Transverse colon (tissue), 4 donors: ENCODE data around the gene NEDD4L. TPM values are rescaled to one million over a fixed set of nuclear protein-coding genes. Genes with fewer than 3 reads are reported as not detected.

Source experiments
- DNase-seq: peaks from one replicate; pipeline ENCODE4 v3.0.0-alpha.2; 2019
- H3K27ac ChIP-seq, 4 donors: fragments of 200-600 bp; sonication (generic); 2 replicates each; pipeline ENCODE4 v1.5.1; 2016 to 2018; ENCODE audit warnings: inconsistent platforms in 4 of 4
- H3K27me3 ChIP-seq: fragments of 200-600 bp; sonication (generic); 2 replicates; pipeline ENCODE4 v1.5.1; 2017; ENCODE audit warnings: inconsistent platforms
- H3K36me3 ChIP-seq, 4 donors: fragments of 200-600 bp; sonication (generic); 2 replicates each; pipeline ENCODE4 v1.5.1; 2017 to 2019; ENCODE audit warnings: inconsistent platforms in 4 of 4
- H3K4me1 ChIP-seq, 4 donors: fragments of 200-600 bp; sonication (generic); 2 replicates each; pipeline ENCODE4 v1.5.1; 2017 to 2020; ENCODE audit warnings: inconsistent platforms in 4 of 4
- H3K4me3 ChIP-seq, 4 donors: fragments of 200-600 bp; sonication (generic); 1 replicate in 1 of 4; 2 replicates in 3 of 4; pipeline versions ENCODE4 v1.5.1 to v1.6.1; 2017 to 2019; ENCODE audit warnings: inconsistent platforms in 4 of 4
- H3K9me3 ChIP-seq, 2 donors: fragments of 200-600 bp; sonication (generic); 2 replicates each; pipeline ENCODE4 v1.5.1; 2017 to 2019; ENCODE audit warnings: inconsistent platforms in 2 of 2
- CTCF ChIP-seq, 5 experiments: fragments of 200-600 bp in 3 of 5; fragments of 450-650 bp in 2 of 5; sonication (generic) in 3 of 5; IDR thresholded peaks; 1 replicate in 2 of 5; 2 replicates in 3 of 5; pipeline ENCODE4 v1.5.1; 2016 to 2017; ENCODE audit warnings: antibody characterized with exemption in 5 of 5, inconsistent platforms in 3 of 5, mild to moderate bottlenecking in 2 of 5, moderate library complexity in 1 of 5
- EP300 ChIP-seq: sonication (generic); formaldehyde crosslinking; IDR thresholded peaks from one replicate; pipeline ENCODE4 v1.6.1; 2017; ENCODE audit warnings: antibody characterized with exemption, low read depth
- POLR2A ChIP-seq: fragments of 450-650 bp; IDR thresholded peaks from one replicate; pipeline ENCODE4 v1.6.1; 2016; ENCODE audit warnings: antibody characterized with exemption, mild to moderate bottlenecking, moderate library complexity
- POLR2AphosphoS5 ChIP-seq, 3 donors: sonication (generic); formaldehyde crosslinking; IDR thresholded peaks; one replicate each; pipeline ENCODE4 v1.6.1; 2016; ENCODE audit warnings: antibody characterized with exemption in 3 of 3
- WGBS, 2 donors: methylation state at CpG; one replicate each; pipeline ENCODE4 v1.1.5; 2018; ENCODE audit warnings: low coverage in 1 of 2; 5-methylcytosine and 5-hydroxymethylcytosine counted together
- in situ Hi-C, 4 donors: fragments of 200-750 bp; cut with MboI; loops; one replicate each; pipeline versions ENCODE4 v1.15.0 to v1.15.1; 2017; ENCODE audit warnings: low sequenced_read_pairs in 3 of 4, low pct_ligation_motif_present in 1 of 4, low pct_unique_long_range_greater_than_20kb in 1 of 4
- intact Hi-C: fragments of 100-400 bp; cut with DNase I; formaldehyde crosslinking; loops from one replicate; pipeline ENCODE4 v1.15.1; 2023; ENCODE audit warnings: low total_unique reads
- total RNA-seq, 4 donors: library from RNA; depleted of rRNA; stranded (reverse); fragments of >200 nt; gene quantifications; one replicate each; pipeline ENCODE4 v1.1.0, GENCODE V29; 2016

NEDD4L gene
- total RNA-seq, 4 donors from 2014 or later: 217 to 773 (median 305) TPM

- 42 to 60% methylated on average over 3 of the region's 3 CpGs for WGBS, 2 donors
- intact Hi-C loops (no loop called here), in situ Hi-C loops (no loop called here)
- TF ChIP-seq CTCF (IDR thresholded peaks at IDR 0.05) (no peak), POLR2A (no peak), EP300 (no peak), POLR2AphosphoS5 (IDR thresholded peaks at IDR 0.05) (no peak)
- Histone ChIP-seq H3K4me3 (no peak overlapping the region), H3K27ac (peak overlapping the region in 1 of 4 donors; percentile 75), H3K36me3 (no peaks in the 10 kb centered on the region), H3K4me1 (peaks cover 0 to 18% (median 2%) of the 10 kb centered on the region in 4 donors), H3K27me3 (no peaks in the 10 kb centered on the region), H3K9me3 (no peaks in the 10 kb centered on the region)
- DNase-seq: peak; percentile 37
Observed at GRCh38 chr18:58161659-58162058, 117.6 kb downstream of the NEDD4L start.

GRCh38 chr18:58162127-58162526 lies 118.1 kb downstream of the NEDD4L start:
- TF ChIP-seq POLR2A (no peak), CTCF (IDR thresholded peaks at IDR 0.05) (no peak), EP300 (no peak), POLR2AphosphoS5 (IDR thresholded peaks at IDR 0.05) (no peak)
- no peaks in the 10 kb centered on the region for H3K27me3 ChIP-seq
- 87 to 100% methylated on average over 2 to 6 of the region's 6 CpGs for whole genome bisulfite sequencing, 2 donors
- no peaks in the 10 kb centered on the region for H3K9me3 ChIP-seq
- no peak for DNase-seq
- peaks cover 0 to 3% (median 0%) of the 10 kb centered on the region in 4 donors for H3K36me3 ChIP-seq
- H3K4me1 ChIP-seq: peaks cover 0 to 18% (median 2%) of the 10 kb centered on the region in 4 donors
- no peak overlapping the region for H3K27ac ChIP-seq
- in situ Hi-C loops: no loop called here
- intact Hi-C loops: no loop called here
- H3K4me3 ChIP-seq: no peak overlapping the region

DNA sequence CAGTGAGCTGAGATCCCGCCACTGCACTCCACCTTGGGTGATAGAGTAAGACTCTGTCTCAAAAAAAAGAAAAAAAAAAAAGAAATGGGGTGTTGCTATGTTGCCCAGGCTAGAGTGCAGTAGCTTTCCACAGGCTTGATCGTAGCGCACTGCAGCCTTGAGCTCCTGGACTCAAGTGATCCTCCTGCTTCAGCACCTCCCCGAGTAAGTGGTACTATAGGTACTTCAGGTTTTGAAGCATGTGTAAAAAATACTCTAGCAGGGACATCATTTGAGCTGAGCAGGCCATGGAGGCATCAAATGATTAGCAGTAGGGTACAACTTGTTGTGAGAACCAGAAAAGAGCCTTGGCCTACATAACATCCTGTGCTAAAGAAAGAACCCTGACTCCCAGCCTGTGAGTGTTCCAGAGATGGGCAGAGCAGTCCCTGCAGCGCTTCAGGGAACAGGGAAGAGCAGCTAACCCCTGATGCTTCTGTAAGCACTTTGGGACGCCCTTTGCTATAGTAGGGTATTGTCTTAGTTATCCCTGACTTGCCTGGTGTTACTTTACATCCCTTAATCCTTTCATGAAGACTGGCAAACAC lies 119.1 kb downstream of the NEDD4L start:
- 94% methylated on average over 6 of the region's 6 CpGs; no CpG with 5 or more reads in 1 of the 2 donors for WGBS, 2 donors
- no peak for TF ChIP-seq POLR2AphosphoS5 (IDR thresholded peaks at IDR 0.05)
- TF ChIP-seq CTCF (IDR thresholded peaks at IDR 0.05): no peak
- no peak for TF ChIP-seq EP300
- TF ChIP-seq POLR2A: no peak
- Histone ChIP-seq H3K27ac (no peak overlapping the region), H3K4me3 (no peak overlapping the region), H3K36me3 (peaks cover 0 to 6% (median 0%) of the 10 kb centered on the region in 4 donors), H3K4me1 (peaks cover 0 to 18% (median 2%) of the 10 kb centered on the region in 4 donors), H3K27me3 (no peaks in the 10 kb centered on the region), H3K9me3 (no peaks in the 10 kb centered on the region)
- in situ Hi-C loops: no loop called here
- DNase-seq: no peak
- intact Hi-C loops: no loop called here

DNA sequence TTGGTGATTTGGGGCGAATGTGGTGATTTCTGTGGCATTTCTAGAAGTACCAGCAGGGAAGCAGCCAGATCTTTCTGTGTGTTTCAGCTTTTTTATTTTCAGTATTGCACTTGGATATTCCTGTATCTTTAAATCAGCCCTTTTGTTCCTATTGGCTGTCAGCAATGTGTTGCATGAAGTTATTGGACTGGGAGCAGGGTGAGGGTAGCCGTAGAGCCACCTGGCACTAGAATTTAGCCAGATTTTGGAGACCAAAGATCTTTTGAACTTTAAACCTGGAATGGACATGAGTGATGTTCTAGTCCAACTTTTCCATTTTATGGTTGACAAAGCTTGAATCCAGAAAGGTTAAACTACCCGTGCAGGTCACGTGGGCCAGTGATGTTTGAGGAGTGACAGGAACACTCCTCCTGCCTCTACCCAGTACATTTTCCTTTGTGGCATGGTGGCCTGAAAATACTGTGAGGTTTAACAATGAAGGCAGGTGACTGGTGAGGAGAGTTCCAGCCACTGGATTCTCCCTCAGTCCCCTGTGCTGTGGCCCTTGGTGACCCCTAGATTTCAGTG lies 122.3 kb downstream of the NEDD4L start:
- H3K27me3 ChIP-seq: no peaks in the 10 kb centered on the region
- H3K27ac ChIP-seq: no peak overlapping the region
- in situ Hi-C loops (no loop called here), intact Hi-C loops (no loop called here)
- 99 to 100% methylated on average over 3 to 4 of the region's 4 CpGs for WGBS, 2 donors
- no peak for DNase-seq
- TF ChIP-seq POLR2A: no peak
- no peak for TF ChIP-seq CTCF (IDR thresholded peaks at IDR 0.05)
- TF ChIP-seq POLR2AphosphoS5 (IDR thresholded peaks at IDR 0.05): no peak
- TF ChIP-seq EP300: no peak
- no peaks in the 10 kb centered on the region for H3K9me3 ChIP-seq
- H3K4me1 ChIP-seq: no peaks in the 10 kb centered on the region
- H3K36me3 ChIP-seq: peaks cover 0 to 6% (median 0%) of the 10 kb centered on the region in 4 donors
- no peak overlapping the region for H3K4me3 ChIP-seq
